Endothelial cell of umbilical vein (primary cell): Measurements from ENCODE around the gene ESYT2. TPM values are rescaled to one million over a fixed set of nuclear protein-coding genes. Genes with fewer than 3 reads are reported as not detected.

Source experiments
- BruUV-seq: library from RNA; stranded (reverse); fragments of 400-500 nt; replicated peaks from 2 replicates; lab custom pipeline; 2021; lab: Mats Ljungman, UMichigan
- CTCF ChIA-PET: fragments of 300-600, 350-600 bp; sonication (Branson Sonifier 250); formaldehyde crosslinking; loops from one replicate; lab custom pipeline; 2021; ENCODE audit warnings: antibody characterized with exemption, inconsistent platforms; lab: Charles Lee
- POLR2A ChIA-PET: fragments of 300-600, 350-600 bp; sonication (Branson Sonifier 250); formaldehyde crosslinking; loops from one replicate; lab custom pipeline; 2021; ENCODE audit warnings: antibody characterized with exemption, inconsistent platforms; lab: Charles Lee
- DNase-seq: peaks from one replicate; pipeline ENCODE4 v3.0.0-alpha.2; 2011; ENCODE audit warnings: low read depth, low spot score
- FAIRE-seq: peaks from 2 replicates; lab custom pipeline; 2011; peaks lifted over from hg19 to GRCh38; lab: Jason Lieb, UNC
- H2AFZ ChIP-seq: 2 replicates; pipeline ENCODE4 v1.6.0; 2012; ENCODE audit warnings: low read depth, low read length, control low read depth, inconsistent platforms
- H3K27ac ChIP-seq: 2 replicates; pipeline ENCODE4 v1.5.1; 2011; ENCODE audit warnings: low read depth, mild to moderate bottlenecking, control low read depth, low read length, moderate library complexity; ENCODE audit not compliant: insufficient read depth
- H3K27me3 ChIP-seq, 2 experiments: 2 replicates each; pipeline versions ENCODE4 v1.6.0 to v1.6.1; 2011; ENCODE audit warnings: low read length in 2 of 2, mixed read lengths in 1 of 2; ENCODE audit not compliant: control insufficient read depth in 2 of 2, insufficient read depth in 2 of 2
- H3K36me3 ChIP-seq, 2 experiments: 2 replicates in 1 of 2; 3 replicates in 1 of 2; pipeline ENCODE4 v1.5.1; 2011; ENCODE audit warnings: low read length in 2 of 2, mild to moderate bottlenecking in 1 of 2, moderate library complexity in 1 of 2; ENCODE audit not compliant: control insufficient read depth in 2 of 2, insufficient read depth in 2 of 2; ENCODE audit errors: extremely low read depth in 1 of 2
- H3K4me1 ChIP-seq: 3 replicates; pipeline ENCODE4 v1.5.1; 2011; ENCODE audit warnings: mild to moderate bottlenecking, low read length; ENCODE audit not compliant: control insufficient read depth, insufficient read depth; ENCODE audit errors: extremely low read depth
- H3K4me2 ChIP-seq: 2 replicates; pipeline ENCODE4 v1.6.1; 2011; ENCODE audit warnings: low read length, control low read depth, mixed read lengths; ENCODE audit not compliant: insufficient read depth
- H3K4me3 ChIP-seq, 3 experiments: fragments of 200-600 bp in 1 of 3; sonication (generic), shearing (Covaris generic) in 1 of 3; replicated peaks in 1 of 3; 2 replicates each; pipeline ENCODE4 v1.5.1; 2011 to 2016; ENCODE audit warnings: control low read depth in 3 of 3, low read length in 3 of 3, mild to moderate bottlenecking in 2 of 3, inconsistent platforms in 1 of 3, low read depth in 1 of 3, moderate library complexity in 1 of 3; ENCODE audit not compliant: insufficient read depth in 1 of 3
- H3K79me2 ChIP-seq: 2 replicates; pipeline ENCODE4 v1.6.0; 2012; ENCODE audit warnings: low read length, inconsistent platforms; ENCODE audit not compliant: control insufficient read depth, insufficient read depth
- H3K9ac ChIP-seq: replicated peaks from 2 replicates; pipeline ENCODE3; 2011; ENCODE audit warnings: low read length, control low read depth; ENCODE audit not compliant: insufficient read depth; ENCODE audit errors: extremely low read depth
- H3K9me1 ChIP-seq: replicated peaks from 3 replicates; pipeline ENCODE4 v1.6.0; 2011; ENCODE audit warnings: mild to moderate bottlenecking, low read length; ENCODE audit not compliant: control insufficient read depth, insufficient read depth; ENCODE audit errors: extremely low read depth
- H3K9me3 ChIP-seq: replicated peaks from 2 replicates; pipeline ENCODE4 v1.5.1; 2012; ENCODE audit warnings: low read length, inconsistent platforms; ENCODE audit not compliant: control insufficient read depth, insufficient read depth
- H4K20me1 ChIP-seq: replicated peaks from 2 replicates; pipeline ENCODE3; 2011; ENCODE audit warnings: mild to moderate bottlenecking, low read length; ENCODE audit not compliant: control insufficient read depth, insufficient read depth; ENCODE audit errors: extremely low read depth
- CTCF ChIP-seq, 2 donors: IDR thresholded peaks; 1 replicate in 1 of 2; 2 replicates in 1 of 2; pipeline ENCODE4 v1.5.1; 2011; ENCODE audit warnings: low read length in 2 of 2, mild to moderate bottlenecking in 2 of 2, moderate library complexity in 2 of 2, control low read depth in 1 of 2, inconsistent platforms in 1 of 2, low read depth in 1 of 2; ENCODE audit not compliant: insufficient read depth in 1 of 2; ENCODE audit errors: extremely low read depth in 1 of 2
- EZH2 ChIP-seq: IDR thresholded peaks from 2 replicates; pipeline ENCODE4 v1.6.1; 2012; ENCODE audit warnings: borderline replicate concordance, low read depth, mild to moderate bottlenecking, moderate library complexity, low read length, inconsistent platforms; ENCODE audit not compliant: severe bottlenecking
- FOS ChIP-seq: IDR thresholded peaks from 2 replicates; pipeline ENCODE4 v1.6.1; 2011; ENCODE audit warnings: mild to moderate bottlenecking, low read length, moderate library complexity, borderline replicate concordance; ENCODE audit not compliant: insufficient read depth
- GATA2 ChIP-seq: IDR thresholded peaks from 2 replicates; pipeline ENCODE4 v1.7.0; 2011; ENCODE audit warnings: low read depth, mild to moderate bottlenecking, moderate library complexity, mixed read lengths, low read length; ENCODE audit not compliant: insufficient read length, insufficient read depth
- JUN ChIP-seq: IDR thresholded peaks from 2 replicates; pipeline ENCODE4 v1.6.1; 2011; ENCODE audit warnings: borderline replicate concordance, low read depth; ENCODE audit not compliant: insufficient read length, insufficient read depth
- MAX ChIP-seq: IDR thresholded peaks from 2 replicates; pipeline ENCODE4 v1.6.1; 2011; ENCODE audit not compliant: insufficient read depth, insufficient read length
- MYC ChIP-seq: IDR thresholded peaks from one replicate; pipeline ENCODE4 v1.6.1; 2011; ENCODE audit warnings: mild to moderate bottlenecking, low read depth, low read length
- POLR2A ChIP-seq: IDR thresholded peaks from 2 replicates; pipeline ENCODE4 v1.6.1; 2012; ENCODE audit warnings: low read depth, mild to moderate bottlenecking, control low read depth, low read length
- POLR2AphosphoS5 ChIP-seq: IDR thresholded peaks from 2 replicates; pipeline ENCODE4 v1.6.1; 2012; ENCODE audit warnings: low read depth, mild to moderate bottlenecking, control low read depth, low read length, moderate library complexity; ENCODE audit not compliant: insufficient read depth
- dilution Hi-C: fragments of 300-500 bp; cut with MboI; formaldehyde crosslinking; loops from one replicate; pipeline ENCODE4 v1.15.0; 2019; ENCODE audit warnings: low sequenced_read_pairs; ENCODE audit not compliant: extremely low pct_ligation_motif_present
- intact Hi-C: fragments of 100-400 bp; cut with micrococcal nuclease; formaldehyde crosslinking; loops from one replicate; pipeline ENCODE4 v1.10.0; 2022
- polyA plus RNA-seq, 4 experiments: library from polyadenylated mRNA; depleted of rRNA in 3 of 4; stranded (reverse) in 3 of 4; unstranded in 1 of 4; fragments of >200 nt; gene quantifications; 2 replicates each; pipeline versions ENCODE4 v1.2.1 to v1.2.3, GENCODE V29; 2011 to 2012; ENCODE audit warnings: missing spikeins in 1 of 4
- total RNA-seq: library from RNA; stranded (reverse); gene quantifications from 2 replicates; pipeline ENCODE4 v1.2.3, GENCODE V29; 2021

The ESYT2 gene
- total and polyA plus RNA-seq, 2 donors (not counting 3 experiments of a cell fraction or from before 2014, with no cell fraction given) = 18.8 to 46.6 TPM

- no peak for TF ChIP-seq EZH2
- no peak for TF ChIP-seq JUN
- TF ChIP-seq MYC = no peak
- no peak for TF ChIP-seq FOS
- no peak for TF ChIP-seq POLR2A
- TF ChIP-seq GATA2 = no peak
- no peak for TF ChIP-seq POLR2AphosphoS5
- no peak for TF ChIP-seq CTCF (IDR thresholded peaks at IDR 0.05; ENCODE audit: extremely low read depth in 1 of 2, insufficient read depth in 1 of 2, low read depth in 1 of 2, low read length in 2 of 2)
- TF ChIP-seq MAX = no peak
- peaks cover 3% of the 10 kb centered on the region for H3K4me1 ChIP-seq
- intact Hi-C loops = no loop called here
- no peak overlapping the region for H3K4me2 ChIP-seq
- no peak for FAIRE-seq
- no peaks in the 10 kb centered on the region for H3K79me2 ChIP-seq
- H3K27ac ChIP-seq = no peak overlapping the region
- H3K9me1 ChIP-seq = no peaks in the 10 kb centered on the region
- no peak overlapping the region for H3K9ac ChIP-seq
- dilution Hi-C loops = no loop called here
- no peak for DNase-seq
- peaks cover 3% of the 10 kb centered on the region in 2 experiments for H3K36me3 ChIP-seq
- H4K20me1 ChIP-seq = no peaks in the 10 kb centered on the region
- ChIA-PET POLR2A (interaction anchor here (0.8 to 1.1 kb wide), 2 partner anchors 9 to 26 kb away, joined by 3 read pairs; partner anchors contain the start of gene NCAPG2), CTCF (interaction anchor here (1.0 to 1.2 kb wide), 3 partner anchors 26 to 99 kb away, joined by 3 to 5 read pairs (median 3); partner anchors contain the start of genes ESYT2 and NCAPG2)
- no peaks in the 10 kb centered on the region for H3K9me3 ChIP-seq
- no peak overlapping the region for H3K4me3 ChIP-seq
- TSS peak; percentile 12 for BruUV-seq
- no peaks in the 10 kb centered on the region for H3K27me3 ChIP-seq
- no peak overlapping the region for H2AFZ ChIP-seq
Observed at GRCh38 chr7:158730383-158731346, 98.6 kb downstream of the ESYT2 start.
